HTR-8/SVneo (cell line): ENCODE measurements around the gene DOK3.

ENCODE experiments used
- DNase-seq: peaks from one replicate; pipeline ENCODE4 v3.0.0; 2011; ENCODE audit warnings: low spot score, mixed read lengths; ENCODE audit not compliant: insufficient read length
- FAIRE-seq: peaks from 2 replicates; lab custom pipeline; 2011; peaks lifted over from hg19 to GRCh38; lab: Jason Lieb, UNC

DOK3 gene

GRCh38 chr5:177501874-177502678, 7.5 kb downstream of the DOK3 start:
- DNase-seq = no peak
- no peak for FAIRE-seq

GRCh38 chr5:177500685-177501522, 8.7 kb downstream of the DOK3 start:
- FAIRE-seq (no peak), DNase-seq (peak; percentile 87)

GRCh38 chr5:177499842-177500241, 9.8 kb downstream of the DOK3 start:
- DNase-seq (no peak), FAIRE-seq (no peak)

GRCh38 chr5:177498013-177498787, 11.4 kb downstream of the DOK3 start:
- no peak for FAIRE-seq
- no peak for DNase-seq

- FAIRE-seq = peak; percentile 58
- DNase-seq = peak; percentile 98
Measured at GRCh38 chr5:177497292-177498012, 12.2 kb downstream of the DOK3 start, which contains the start of gene PDLIM7. TSS of gene PDLIM7 (minus strand) at chr5:177497604. CDS start at chr5:177496512, 1,092 bp downstream.

- peak; percentile 90 for DNase-seq
- FAIRE-seq = no peak
Measured at GRCh38 chr5:177496727-177497291, 12.8 kb downstream of the DOK3 start.

GRCh38 chr5:177496070-177496726, 13.4 kb downstream of the DOK3 start:
- DNase-seq (no peak), FAIRE-seq (no peak)

- no peak for DNase-seq
- FAIRE-seq = no peak
Measured at GRCh38 chr5:177495243-177496060, 14.2 kb downstream of the DOK3 start.

- FAIRE-seq = peak; percentile 65
- peak; percentile 77 for DNase-seq
Measured at GRCh38 chr5:177494346-177495195, 15.1 kb downstream of the DOK3 start.

- DNase-seq (no peak), FAIRE-seq (no peak)
Measured at GRCh38 chr5:177493795-177494345, 15.8 kb downstream of the DOK3 start.

- DNase-seq (no peak), FAIRE-seq (no peak)
Measured at GRCh38 chr5:177492841-177493240, 16.8 kb downstream of the DOK3 start.

- FAIRE-seq (no peak), DNase-seq (no peak)
Measured at GRCh38 chr5:177491983-177492746, 17.5 kb downstream of the DOK3 start.

- FAIRE-seq (peak; percentile 4), DNase-seq (no peak)
Measured at GRCh38 chr5:177491429-177491945, 18.1 kb downstream of the DOK3 start.

- DNase-seq = no peak
- no peak for FAIRE-seq
Measured at GRCh38 chr5:177490992-177491391, 18.6 kb downstream of the DOK3 start.

- no peak for FAIRE-seq
Measured at GRCh38 chr5:177490311-177490991, 19.2 kb downstream of the DOK3 start.

More at GRCh38 chr5:177490311-177490991, 19.2 kb downstream of the DOK3 start:
- DNase-seq = no peak
